GM12878 (cell line): Measurements from ENCODE around the gene SLC1A7.

Experiments
- CREM ChIP-seq: IDR thresholded peaks from 2 replicates; pipeline ENCODE4 v1.6.1; 2014; ENCODE audit warnings: antibody characterized with exemption, low read depth
- EZH2 ChIP-seq: IDR thresholded peaks from 2 replicates; pipeline ENCODE4 v1.6.1; 2012; ENCODE audit warnings: low read depth, mild to moderate bottlenecking, control low read depth, inconsistent platforms, low read length, borderline replicate concordance; ENCODE audit not compliant: control insufficient read depth

DNA sequence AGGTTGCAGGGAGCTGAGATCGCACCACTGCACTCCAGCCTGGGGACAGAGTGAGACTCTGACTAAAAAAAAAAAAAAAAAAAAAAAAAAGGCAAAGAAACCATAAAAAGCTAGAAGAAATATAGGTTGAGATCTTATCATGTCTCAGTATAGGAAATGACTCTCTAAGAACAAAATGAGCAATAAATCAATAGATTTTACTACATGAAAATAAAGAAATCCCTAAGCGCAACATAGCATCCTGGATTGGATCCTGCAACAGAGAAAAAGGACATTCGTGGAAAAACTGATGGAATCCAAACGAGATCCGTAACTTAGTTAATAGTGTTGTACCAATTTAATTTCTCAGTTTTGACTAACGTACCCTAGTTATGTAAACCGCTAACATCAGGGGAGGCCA lies 35.3 kb downstream of the SLC1A7 start:
- no peak for TF ChIP-seq EZH2
- TF ChIP-seq CREM, result no peak
